Measurements from ENCODE around the gene SND1. TPM values are rescaled to one million over a fixed set of nuclear protein-coding genes. Genes with fewer than 3 reads are reported as not detected.

SND1 gene
- total RNA-seq, 1 experiment from 2014 or later = 111 TPM

GRCh38 chr7:127870231-127870907, 218.4 kb downstream of the SND1 start:
- no peak for DNase-seq (ENCODE audit: low spot score)

DNA sequence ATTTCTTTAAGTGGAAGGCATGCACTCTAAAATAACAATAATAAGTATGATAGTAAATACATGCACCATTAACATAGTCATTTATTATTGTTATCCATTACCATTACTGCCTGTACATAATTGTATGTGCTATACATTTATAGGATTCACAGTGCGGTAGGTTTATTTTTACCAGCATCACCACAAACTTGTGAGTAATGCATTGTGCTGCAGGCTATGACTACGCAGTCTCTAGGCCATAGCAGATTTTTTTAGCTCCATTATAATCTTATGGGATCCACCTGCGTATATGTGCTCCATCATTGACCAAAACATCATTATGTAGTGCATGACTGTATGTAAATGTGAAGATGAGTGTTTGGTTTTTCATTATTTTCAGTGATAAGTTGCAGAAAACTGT, 219.2 kb downstream of the SND1 start:
- DNase-seq (ENCODE audit: low spot score) = no peak

GRCh38 chr7:127872122-127872521, 220.1 kb downstream of the SND1 start:
- DNase-seq (ENCODE audit: low spot score) = no peak

GRCh38 chr7:127873151-127873550, 221.2 kb downstream of the SND1 start:
- DNase-seq (ENCODE audit: low spot score) = no peak

DNA sequence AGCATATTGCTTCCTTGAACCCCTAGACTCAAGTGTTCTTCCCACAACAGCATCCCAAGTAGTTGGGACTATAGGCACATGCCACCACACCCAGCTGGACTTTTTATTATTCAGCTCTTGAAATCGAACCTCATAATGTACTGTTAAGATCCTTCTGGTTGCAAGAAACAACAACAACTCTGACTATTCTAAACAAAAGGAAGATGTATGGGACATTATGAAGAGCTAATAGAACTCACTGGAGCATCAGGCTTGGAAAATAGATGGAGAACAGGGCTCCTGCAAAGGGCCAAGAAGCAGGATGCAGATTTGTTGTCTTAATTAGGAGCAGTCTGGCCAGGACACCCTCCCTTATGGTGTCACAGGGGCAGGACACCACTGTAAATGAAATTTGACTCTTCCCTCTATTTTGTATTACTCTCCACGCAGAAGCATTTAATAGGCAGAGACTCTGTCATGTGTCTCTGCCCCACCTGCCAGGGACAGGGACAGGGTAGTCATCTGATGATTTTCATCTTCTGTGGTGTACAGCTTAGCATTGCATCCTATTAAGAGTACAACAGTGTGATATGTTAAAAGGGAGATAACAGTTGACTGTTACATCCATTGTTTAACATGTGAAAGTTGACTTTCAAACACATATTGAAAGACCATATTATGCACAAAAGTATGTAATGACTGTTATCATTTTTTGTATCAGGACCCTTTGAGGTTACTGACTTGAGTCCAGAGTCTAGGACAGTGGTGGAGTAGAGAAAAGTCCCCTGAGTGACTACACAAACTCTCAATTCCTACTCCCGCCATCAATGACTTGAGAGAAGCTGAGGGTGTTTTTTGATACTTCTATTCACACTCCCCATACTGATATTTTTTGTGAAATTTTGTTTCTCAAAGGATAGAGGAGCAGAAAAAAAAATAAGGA, 222.0 kb downstream of the SND1 start:
- DNase-seq (ENCODE audit: low spot score) = no peak

- DNase-seq (ENCODE audit: low spot score) = no peak
Observed at GRCh38 chr7:127874951-127875608, 223.1 kb downstream of the SND1 start.

GRCh38 chr7:127876393-127876792, 224.4 kb downstream of the SND1 start:
- DNase-seq (ENCODE audit: low spot score) = no peak

DNA sequence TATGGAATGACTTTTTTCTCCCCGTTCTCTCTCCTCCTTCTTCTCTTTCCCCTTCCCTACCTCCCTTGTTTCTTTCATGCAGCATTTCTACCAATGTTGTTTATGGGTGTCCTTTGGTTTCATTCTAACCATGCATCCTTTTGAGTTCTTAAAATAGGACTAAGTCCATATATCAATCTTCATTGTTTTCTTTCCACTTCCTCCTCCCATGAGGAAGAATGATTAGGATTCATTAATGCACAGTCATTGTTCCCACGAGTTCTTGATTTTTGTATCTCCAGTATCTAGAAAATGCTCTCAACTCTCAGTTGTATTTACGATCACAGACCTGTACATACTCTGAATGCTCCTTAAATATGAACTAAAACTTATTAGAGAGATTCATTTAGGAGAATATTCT, 226.0 kb downstream of the SND1 start:
- no peak for DNase-seq (ENCODE audit: low spot score)

DNA sequence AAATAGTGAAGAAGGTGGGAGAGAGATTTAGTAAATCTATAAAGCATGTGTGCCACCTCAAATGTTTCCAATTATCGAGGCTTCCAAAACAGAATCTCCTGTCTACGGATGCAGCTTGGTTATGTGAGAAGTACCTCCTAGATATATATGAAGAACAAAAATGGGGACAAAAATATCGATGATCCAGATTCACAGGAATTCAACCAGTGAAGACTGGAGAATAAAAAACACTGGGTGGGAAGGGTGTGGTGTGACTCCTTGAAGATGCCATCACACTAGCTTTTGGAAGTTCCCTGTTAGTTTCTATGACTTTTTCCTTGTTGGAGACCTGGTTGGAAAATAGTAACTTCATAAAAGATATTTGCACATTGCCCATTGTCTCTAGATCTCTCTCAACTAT, 226.8 kb downstream of the SND1 start:
- no peak for DNase-seq (ENCODE audit: low spot score)

DNA sequence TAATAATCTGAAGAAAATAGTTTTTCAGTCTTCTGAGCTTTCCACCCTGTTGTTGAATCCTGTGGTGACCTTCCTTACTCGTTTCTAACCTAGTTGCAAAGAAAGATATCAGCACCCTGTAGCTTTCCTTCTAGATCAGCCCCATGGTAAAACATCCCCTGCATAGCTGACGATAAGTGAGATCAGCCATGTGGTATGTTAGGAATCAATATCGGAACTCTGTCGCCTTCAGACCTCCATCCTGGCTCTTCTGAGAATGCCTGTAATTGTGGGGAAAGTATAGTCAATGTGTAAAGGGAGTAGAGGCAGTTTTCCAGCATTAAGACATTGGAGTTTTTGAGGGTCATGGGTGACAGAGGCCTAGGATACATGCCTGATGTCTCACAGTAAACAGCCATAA, 227.4 kb downstream of the SND1 start:
- no peak for DNase-seq (ENCODE audit: low spot score)

DNA sequence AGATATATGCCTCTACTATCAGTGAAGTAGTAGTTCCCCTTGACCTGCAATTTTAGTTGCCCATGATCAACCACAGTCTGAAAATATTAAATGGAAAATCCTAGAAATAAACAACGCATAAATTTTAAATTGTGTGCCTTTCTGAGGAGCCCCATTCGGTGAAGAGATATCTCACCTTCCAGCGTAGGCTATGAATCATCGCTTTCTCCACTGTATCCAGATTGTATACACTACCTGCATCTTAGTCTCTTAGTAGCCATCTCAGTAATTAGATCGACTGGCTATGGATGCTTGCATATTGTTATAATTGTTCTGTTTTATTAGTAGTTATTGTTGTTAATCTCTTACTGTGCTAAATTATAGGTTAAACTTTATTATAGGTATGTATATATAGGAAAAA, 227.9 kb downstream of the SND1 start:
- DNase-seq (ENCODE audit: low spot score) = no peak

DNA sequence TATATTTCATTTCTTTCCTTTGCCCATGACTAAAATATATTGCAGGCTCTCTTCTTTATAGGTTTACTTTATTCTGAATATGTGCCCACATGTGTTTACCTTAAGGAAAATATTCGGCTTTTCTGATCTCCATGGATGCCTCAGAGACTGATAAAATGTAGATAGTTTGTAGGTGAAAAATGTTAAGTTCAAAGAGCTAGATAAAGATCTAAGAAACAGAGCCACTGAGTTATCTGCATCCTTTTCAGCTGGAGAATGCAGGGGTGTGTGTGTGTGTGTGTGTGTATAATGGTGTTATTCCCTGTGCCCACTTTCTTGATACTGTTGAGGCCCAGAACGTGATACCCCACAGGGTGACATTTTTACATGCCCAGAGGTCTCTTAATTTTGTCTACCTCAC, 228.5 kb downstream of the SND1 start:
- DNase-seq (ENCODE audit: low spot score) = no peak

- no peak for DNase-seq (ENCODE audit: low spot score)
Observed at GRCh38 chr7:127881564-127881963, 229.6 kb downstream of the SND1 start.

GRCh38 chr7:127882313-127882920, 230.4 kb downstream of the SND1 start:
- no peak for DNase-seq (ENCODE audit: low spot score)

GRCh38 chr7:127884066-127884559, 232.1 kb downstream of the SND1 start:
- DNase-seq (ENCODE audit: low spot score) = no peak

- no peak for DNase-seq (ENCODE audit: low spot score)
Observed at GRCh38 chr7:127885222-127885772, 233.3 kb downstream of the SND1 start.

GRCh38 chr7:127885843-127886242, 233.8 kb downstream of the SND1 start:
- DNase-seq (ENCODE audit: low spot score) = peak; percentile 57

DNA sequence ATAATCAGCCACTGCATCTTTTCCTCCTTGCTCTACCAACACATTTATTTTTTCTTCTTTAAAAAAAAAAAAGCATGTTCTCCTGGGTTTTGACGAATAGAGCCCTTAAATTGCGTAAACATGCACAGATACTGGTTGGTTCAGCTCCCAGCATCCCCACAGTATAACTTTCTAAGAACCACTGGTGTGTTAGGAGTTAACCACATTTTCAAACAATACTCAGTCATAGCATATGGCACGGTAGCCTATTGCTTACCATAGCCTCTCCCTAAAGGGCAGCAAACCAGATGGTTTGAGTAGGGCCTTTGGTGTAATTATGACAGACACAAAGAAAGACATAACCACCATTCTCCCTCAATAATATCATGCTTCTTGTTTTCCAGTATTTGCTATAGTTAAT, 234.3 kb downstream of the SND1 start:
- no peak for DNase-seq (ENCODE audit: low spot score)

GRCh38 chr7:127887096-127887495, 235.1 kb downstream of the SND1 start:
- DNase-seq (ENCODE audit: low spot score) = no peak

DNA sequence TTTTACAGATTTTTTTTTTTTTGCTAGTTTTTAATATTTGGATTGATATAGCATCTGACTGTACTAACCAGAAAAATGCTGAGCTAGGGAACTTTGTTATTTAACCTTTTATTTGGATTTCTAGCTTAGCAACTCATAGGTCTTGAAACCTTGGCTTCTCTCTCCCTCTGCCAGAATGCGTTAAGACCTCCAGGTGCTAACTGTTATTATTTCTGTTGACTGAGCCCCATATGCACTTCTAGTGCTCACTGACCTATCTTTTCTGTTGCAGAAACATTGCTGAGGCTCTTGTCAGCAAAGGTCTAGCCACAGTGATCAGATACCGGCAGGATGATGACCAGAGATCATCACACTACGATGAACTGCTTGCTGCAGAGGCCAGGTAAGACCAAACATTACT, 235.6 kb downstream of the SND1 start:
- DNase-seq (ENCODE audit: low spot score) = no peak

GRCh38 chr7:127888411-127888810, 236.4 kb downstream of the SND1 start:
- DNase-seq (ENCODE audit: low spot score) = no peak

- no peak for DNase-seq (ENCODE audit: low spot score)
Observed at GRCh38 chr7:127888825-127889224, 236.8 kb downstream of the SND1 start.
